KMS-11 (cell line): ENCODE data around the gene LRRD1.
"Not testable (repeated sequence)": the region's sequence is repeated elsewhere in the genome, so short reads cannot be mapped to it uniquely, and the experiment has no call there.

ENCODE experiments used
- H2AFZ ChIP-seq: fragments of 200-600 bp; sonication (generic); 2 replicates; pipeline ENCODE4 v1.6.1; 2016; ENCODE audit warnings: antibody characterized with exemption, mixed run types, low read depth
- H3K27ac ChIP-seq: fragments of 200-600 bp; sonication (generic); 2 replicates; pipeline ENCODE4 v1.6.1; 2016; ENCODE audit warnings: mild to moderate bottlenecking, mixed run types
- H3K27me3 ChIP-seq: fragments of 200-600 bp; sonication (generic); 2 replicates; pipeline ENCODE4 v1.6.1; 2017; ENCODE audit warnings: mild to moderate bottlenecking, low read depth, mixed run types, moderate library complexity; ENCODE audit not compliant: insufficient read depth
- H3K36me3 ChIP-seq: fragments of 200-600 bp; sonication (generic); 2 replicates; pipeline ENCODE4 v1.6.1; 2017; ENCODE audit warnings: mild to moderate bottlenecking, mixed run types; ENCODE audit not compliant: insufficient read depth
- H3K4me1 ChIP-seq: fragments of 200-600 bp; sonication (generic); 2 replicates; pipeline ENCODE4 v1.6.1; 2016; ENCODE audit warnings: mild to moderate bottlenecking, low read depth, mixed run types; ENCODE audit not compliant: poor library complexity, severe bottlenecking
- H3K4me2 ChIP-seq: fragments of 200-600 bp; sonication (generic); 2 replicates; pipeline ENCODE4 v1.7.0; 2016; ENCODE audit warnings: mild to moderate bottlenecking, mixed run types
- H3K4me3 ChIP-seq: fragments of 200-600 bp; sonication (generic); IDR thresholded peaks from 2 replicates; pipeline ENCODE4 v1.6.1; 2017; ENCODE audit warnings: low read depth, low read length, mixed read lengths; ENCODE audit not compliant: insufficient read depth
- H3K79me2 ChIP-seq: fragments of 200-600 bp; sonication (generic); 2 replicates; pipeline ENCODE4 v1.6.1; 2016; ENCODE audit warnings: low read depth, mixed run types; ENCODE audit not compliant: insufficient read depth
- H3K9ac ChIP-seq: fragments of 200-600 bp; sonication (generic); 2 replicates; pipeline ENCODE4 v1.6.1; 2016; ENCODE audit warnings: mild to moderate bottlenecking, mixed run types
- H4K20me1 ChIP-seq: fragments of 200-600 bp; sonication (generic); 2 replicates; pipeline ENCODE4 v1.6.1; 2016; ENCODE audit warnings: mild to moderate bottlenecking, mixed run types; ENCODE audit not compliant: insufficient read depth
- CTCF ChIP-seq: fragments of 200-600 bp; sonication (generic); conservative IDR thresholded peaks from 2 replicates; pipeline ENCODE4 v1.6.1; 2017; ENCODE audit warnings: low read depth, mild to moderate bottlenecking, antibody characterized with exemption, low read length, moderate library complexity, mixed read lengths

Gene LRRD1

GRCh38 chr7:92149736-92150239 lies 29.2 kb downstream of the LRRD1 start:
- Histone ChIP-seq H4K20me1 (no peaks in the 10 kb centered on the region), H3K4me2 (no peak overlapping the region), H2AFZ (no peak overlapping the region), H3K9ac (no peak overlapping the region), H3K4me1 (no peaks in the 10 kb centered on the region), H3K79me2 (no peaks in the 10 kb centered on the region), H3K4me3 (no peak overlapping the region), H3K36me3 (no peaks in the 10 kb centered on the region), H3K27ac (no peak overlapping the region), H3K27me3 (no peaks in the 10 kb centered on the region)
- no peak for TF ChIP-seq CTCF

GRCh38 chr7:92143192-92143880 lies 35.6 kb downstream of the LRRD1 start:
- H3K4me1 ChIP-seq, H3K36me3 ChIP-seq, H3K79me2 ChIP-seq, H2AFZ ChIP-seq, H3K27ac ChIP-seq, H3K4me3 ChIP-seq, H4K20me1 ChIP-seq, H3K9ac ChIP-seq, H3K4me2 ChIP-seq, H3K27me3 ChIP-seq: not testable (repeated sequence)

- H3K79me2 ChIP-seq, H3K27ac ChIP-seq, H3K27me3 ChIP-seq, H3K4me3 ChIP-seq, H3K4me1 ChIP-seq, H3K36me3 ChIP-seq, H3K4me2 ChIP-seq, H2AFZ ChIP-seq, H3K9ac ChIP-seq, H4K20me1 ChIP-seq: not testable (repeated sequence)
Observed at GRCh38 chr7:92142791-92143190, 36.2 kb downstream of the LRRD1 start.

- Histone ChIP-seq H3K27ac (no peak overlapping the region), H3K4me2 (no peak overlapping the region), H4K20me1 (no peaks in the 10 kb centered on the region), H3K4me1 (no peaks in the 10 kb centered on the region), H3K27me3 (no peaks in the 10 kb centered on the region), H3K79me2 (no peaks in the 10 kb centered on the region), H3K36me3 (no peaks in the 10 kb centered on the region), H2AFZ (no peak overlapping the region), H3K9ac (no peak overlapping the region), H3K4me3 (no peak overlapping the region)
- no peak for TF ChIP-seq CTCF
Observed at GRCh38 chr7:92141161-92141560, 37.8 kb downstream of the LRRD1 start.

- Histone ChIP-seq H3K4me3 (no peak overlapping the region), H3K36me3 (no peaks in the 10 kb centered on the region), H4K20me1 (0 out of 2 replicates have a peak, but pooled peaks cover 3% of the 10 kb centered on the region), H3K79me2 (peaks cover 14% of the 10 kb centered on the region), H3K27me3 (no peaks in the 10 kb centered on the region), H3K4me1 (peaks cover 14% of the 10 kb centered on the region), H2AFZ (no peak overlapping the region), H3K9ac (no peak overlapping the region), H3K27ac (no peak overlapping the region), H3K4me2 (no peak overlapping the region)
- no peak for TF ChIP-seq CTCF
Observed at GRCh38 chr7:92137557-92137956, 41.4 kb downstream of the LRRD1 start.
